Measurements from ENCODE around the gene LRTM2. TPM values are rescaled to one million over a fixed set of nuclear protein-coding genes. Genes with fewer than 3 reads are reported as not detected.

Gene LRTM2
- total RNA-seq, 1 donor from 2014 or later = not detected

DNA sequence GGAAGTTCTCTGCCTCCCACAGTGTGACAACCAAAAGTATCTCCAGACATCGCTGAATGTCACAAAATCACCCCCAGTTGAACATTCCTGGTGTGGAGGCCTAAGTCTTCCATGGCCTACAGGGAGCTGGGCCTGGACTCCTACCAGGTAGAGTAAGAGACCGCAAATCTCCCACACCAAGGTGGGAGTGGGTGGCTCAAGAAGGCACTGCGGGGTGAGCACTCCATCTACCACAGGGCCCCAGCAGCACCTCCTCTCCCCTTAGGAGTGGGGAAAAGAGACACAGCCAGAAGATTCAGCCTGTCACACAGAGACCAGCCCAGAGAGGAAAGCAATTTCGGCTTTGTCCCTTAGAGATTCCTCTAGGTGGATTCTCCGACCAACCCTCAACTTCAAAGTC, 25.5 kb downstream of the LRTM2 start:
- Histone ChIP-seq H3K4me1 (peaks cover 6% of the 10 kb centered on the region), H3K4me3 (no peak overlapping the region), H3F3A (ENCODE audit: low read depth) (peaks cover 3% of the 10 kb centered on the region), H3K79me2 (ENCODE audit: low read depth) (no peaks in the 10 kb centered on the region), H3K27me3 (peaks cover 9% of the 10 kb centered on the region), H4K20me1 (ENCODE audit: low read depth) (no peaks in the 10 kb centered on the region), H2AFZ (replicated peaks) (no peak overlapping the region), H3K9ac (no peak overlapping the region), H3K4me2 (no peak overlapping the region), H3K36me3 (no peaks in the 10 kb centered on the region), H3K9me3 (ENCODE audit: low read depth) (no peaks in the 10 kb centered on the region), H3K27ac (no peak overlapping the region)
- TF ChIP-seq, protein P1, sequence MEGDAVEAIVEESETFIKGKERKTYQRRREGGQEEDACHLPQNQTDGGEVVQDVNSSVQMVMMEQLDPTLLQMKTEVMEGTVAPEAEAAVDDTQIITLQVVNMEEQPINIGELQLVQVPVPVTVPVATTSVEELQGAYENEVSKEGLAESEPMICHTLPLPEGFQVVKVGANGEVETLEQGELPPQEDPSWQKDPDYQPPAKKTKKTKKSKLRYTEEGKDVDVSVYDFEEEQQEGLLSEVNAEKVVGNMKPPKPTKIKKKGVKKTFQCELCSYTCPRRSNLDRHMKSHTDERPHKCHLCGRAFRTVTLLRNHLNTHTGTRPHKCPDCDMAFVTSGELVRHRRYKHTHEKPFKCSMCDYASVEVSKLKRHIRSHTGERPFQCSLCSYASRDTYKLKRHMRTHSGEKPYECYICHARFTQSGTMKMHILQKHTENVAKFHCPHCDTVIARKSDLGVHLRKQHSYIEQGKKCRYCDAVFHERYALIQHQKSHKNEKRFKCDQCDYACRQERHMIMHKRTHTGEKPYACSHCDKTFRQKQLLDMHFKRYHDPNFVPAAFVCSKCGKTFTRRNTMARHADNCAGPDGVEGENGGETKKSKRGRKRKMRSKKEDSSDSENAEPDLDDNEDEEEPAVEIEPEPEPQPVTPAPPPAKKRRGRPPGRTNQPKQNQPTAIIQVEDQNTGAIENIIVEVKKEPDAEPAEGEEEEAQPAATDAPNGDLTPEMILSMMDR (IDR thresholded peaks at IDR 0.05) = no peak
- TF ChIP-seq EZH2phosphoT487 (IDR thresholded peaks at IDR 0.05) (no peak), EZH2 (IDR thresholded peaks at IDR 0.05) (no peak)
- peak overlapping the region; percentile 89 for H3K27ac Mint-ChIP-seq
- H3K27me3 Mint-ChIP-seq (ENCODE audit: insufficient read depth, low read depth) = peaks cover 15% of the 10 kb centered on the region
- no peak for DNase-seq (ENCODE audit: low spot score)
- H3K4me1 Mint-ChIP-seq = peaks cover 40% of the 10 kb centered on the region
- no peak overlapping the region for H3K4me3 Mint-ChIP-seq
- no peaks in the 10 kb centered on the region for H3K9me3 Mint-ChIP-seq
- no peaks in the 10 kb centered on the region for H3K36me3 Mint-ChIP-seq

DNA sequence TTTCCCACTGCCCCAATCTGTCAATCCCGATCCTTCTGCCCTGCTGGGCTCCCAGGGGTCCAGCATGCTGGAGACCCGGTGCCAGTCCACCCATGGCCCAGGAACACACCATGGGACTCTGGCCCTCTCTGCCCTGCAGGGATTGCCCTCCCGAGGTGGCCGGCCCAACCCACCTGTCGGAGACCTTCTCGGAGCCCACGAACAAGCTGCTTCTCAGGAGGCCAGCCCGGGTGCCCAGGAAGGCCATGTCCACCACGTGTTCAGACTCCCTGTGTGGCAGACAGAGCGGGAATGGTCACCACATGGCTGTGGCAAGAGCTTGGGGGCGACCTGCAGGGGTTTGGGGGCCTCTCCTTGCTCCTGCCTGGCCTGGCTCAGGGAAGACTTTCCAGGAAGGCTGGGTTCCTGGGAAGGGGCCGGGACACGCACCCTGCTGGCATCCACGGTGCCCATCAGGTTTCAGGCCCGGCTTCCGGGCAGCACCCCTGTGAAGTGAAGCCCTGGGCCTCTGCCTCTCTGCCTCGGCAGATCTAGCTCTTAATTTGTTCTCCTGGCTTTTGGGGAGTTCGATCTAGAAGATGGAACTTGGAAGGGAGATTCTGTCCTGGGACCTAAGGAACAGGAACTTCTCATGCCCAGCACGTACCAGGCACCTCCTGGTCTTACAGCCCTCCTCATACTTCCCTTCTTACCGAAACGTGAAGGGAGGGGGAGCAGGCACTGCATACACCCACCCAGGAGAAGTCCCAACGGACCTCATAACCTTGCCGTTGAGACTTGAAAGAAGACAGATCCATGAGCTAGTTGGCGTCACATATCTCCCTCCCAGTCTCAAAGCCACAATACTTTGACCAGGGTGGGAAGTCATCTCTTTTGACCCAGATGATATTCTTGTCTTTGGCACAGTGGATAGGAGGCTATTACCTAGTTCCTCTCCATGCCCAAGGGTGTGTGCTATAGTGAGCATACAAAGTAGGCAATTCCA, 26.3 kb downstream of the LRTM2 start:
- Histone ChIP-seq H3K9me3 (ENCODE audit: low read depth) (no peaks in the 10 kb centered on the region), H3K4me1 (peaks cover 6% of the 10 kb centered on the region), H3K4me2 (no peak overlapping the region), H3F3A (ENCODE audit: low read depth) (peaks cover 3% of the 10 kb centered on the region), H3K9ac (no peak overlapping the region), H3K27ac (no peak overlapping the region), H3K79me2 (ENCODE audit: low read depth) (no peaks in the 10 kb centered on the region), H4K20me1 (ENCODE audit: low read depth) (no peaks in the 10 kb centered on the region), H2AFZ (replicated peaks) (no peak overlapping the region), H3K4me3 (no peak overlapping the region), H3K36me3 (no peaks in the 10 kb centered on the region), H3K27me3 (peaks cover 9% of the 10 kb centered on the region)
- DNase-seq (ENCODE audit: low spot score) = no peak
- TF ChIP-seq, protein P1 (IDR thresholded peaks at IDR 0.05) = no peak
- no peak for TF ChIP-seq EZH2 (IDR thresholded peaks at IDR 0.05)
- no peak for TF ChIP-seq EZH2phosphoT487 (IDR thresholded peaks at IDR 0.05)
- peaks cover 33% of the 10 kb centered on the region for H3K4me1 Mint-ChIP-seq
- H3K27ac Mint-ChIP-seq = no peak overlapping the region
- no peaks in the 10 kb centered on the region for H3K9me3 Mint-ChIP-seq
- H3K36me3 Mint-ChIP-seq = no peaks in the 10 kb centered on the region
- peaks cover 13% of the 10 kb centered on the region for H3K27me3 Mint-ChIP-seq (ENCODE audit: insufficient read depth, low read depth)
- no peak overlapping the region for H3K4me3 Mint-ChIP-seq

DNA sequence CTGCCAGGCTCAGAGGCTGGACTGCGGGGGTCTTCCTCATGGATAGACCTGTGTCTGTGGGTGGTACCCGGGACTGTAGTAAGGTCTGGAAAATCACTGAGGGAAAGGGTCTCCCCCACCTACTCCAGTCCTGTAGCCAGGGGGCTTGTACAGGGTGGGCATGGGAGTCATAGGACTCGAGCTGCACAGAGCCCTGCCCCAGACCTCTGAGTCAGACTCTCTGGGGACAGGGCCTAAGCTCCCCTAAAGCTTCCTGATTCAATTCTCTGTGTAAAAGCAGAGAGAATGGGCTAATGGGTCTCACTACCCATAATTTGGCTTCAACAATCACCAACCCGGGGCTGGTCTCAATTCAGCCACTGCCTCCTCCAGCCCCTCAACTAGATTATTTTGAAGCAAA, 27.0 kb downstream of the LRTM2 start:
- H3K9me3 ChIP-seq (ENCODE audit: low read depth) = no peaks in the 10 kb centered on the region
- Mint-ChIP-seq H3K27me3 (ENCODE audit: insufficient read depth, low read depth) (peaks cover 10% of the 10 kb centered on the region), H3K4me1 (peaks cover 27% of the 10 kb centered on the region), H3K27ac (no peak overlapping the region), H3K9me3 (no peaks in the 10 kb centered on the region), H3K36me3 (no peaks in the 10 kb centered on the region), H3K4me3 (no peak overlapping the region)
- H3K36me3 ChIP-seq = no peaks in the 10 kb centered on the region
- H3K9ac ChIP-seq = no peak overlapping the region
- H3K27me3 ChIP-seq = peaks cover 9% of the 10 kb centered on the region
- peaks cover 3% of the 10 kb centered on the region for H3F3A ChIP-seq (ENCODE audit: low read depth)
- no peak overlapping the region for H3K27ac ChIP-seq
- no peak overlapping the region for H2AFZ ChIP-seq (replicated peaks)
- DNase-seq (ENCODE audit: low spot score) = no peak
- TF ChIP-seq EZH2 (IDR thresholded peaks at IDR 0.05) = no peak
- no peak for TF ChIP-seq EZH2phosphoT487 (IDR thresholded peaks at IDR 0.05)
- TF ChIP-seq, protein P1 (IDR thresholded peaks at IDR 0.05) = no peak
- no peaks in the 10 kb centered on the region for H4K20me1 ChIP-seq (ENCODE audit: low read depth)
- no peaks in the 10 kb centered on the region for H3K79me2 ChIP-seq (ENCODE audit: low read depth)
- H3K4me1 ChIP-seq = peaks cover 6% of the 10 kb centered on the region
- H3K4me2 ChIP-seq = no peak overlapping the region
- H3K4me3 ChIP-seq = no peak overlapping the region
